GM19240 (cell line): Measurements from ENCODE around the gene ISCA1.

Source experiments
- DNase-seq: peaks from one replicate; pipeline ENCODE4 v3.0.0; 2011; ENCODE audit warnings: low spot score; ENCODE audit not compliant: insufficient read length

The ISCA1 gene

GRCh38 chr9:86230858-86231257 is 51.5 kb downstream of the ISCA1 start:
- no peak for DNase-seq

DNA sequence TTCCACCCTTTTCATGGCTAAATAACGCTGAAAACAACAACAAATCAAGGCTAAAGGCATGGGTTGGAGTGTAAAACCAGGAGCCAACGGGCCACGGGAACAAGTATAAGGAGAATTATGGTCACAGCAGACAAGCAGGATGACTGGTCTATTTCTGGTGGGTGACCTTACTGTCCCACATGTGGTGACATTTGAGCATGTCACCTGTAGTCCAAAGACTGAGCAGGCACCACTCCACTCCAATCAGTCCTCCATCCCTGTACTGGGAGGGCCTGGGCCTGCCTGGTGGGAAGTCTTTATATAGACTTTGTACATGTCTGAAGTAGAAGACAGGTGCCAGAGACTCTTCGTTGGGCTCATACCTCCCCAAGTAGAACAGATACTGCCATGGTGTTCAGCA is 59.7 kb downstream of the ISCA1 start:
- DNase-seq: no peak

DNA sequence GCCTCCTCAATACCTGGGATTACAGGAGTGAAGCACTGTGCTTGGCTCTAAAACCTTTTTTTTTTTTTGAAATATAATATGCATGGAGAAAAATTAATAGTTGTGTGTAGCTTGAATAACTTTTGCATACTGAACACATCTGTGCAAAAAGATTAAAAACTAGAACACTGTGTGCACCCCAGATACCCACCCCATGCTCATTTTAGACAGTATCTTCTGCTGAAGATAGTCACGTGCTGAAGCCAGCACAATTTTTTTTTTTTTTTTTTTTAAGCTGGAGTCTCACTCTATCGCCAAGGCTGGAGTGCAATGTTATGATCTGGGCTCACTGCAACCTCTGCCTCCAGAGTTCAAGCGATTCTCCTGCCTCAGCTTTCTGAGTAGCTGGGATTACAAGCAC is 62.7 kb downstream of the ISCA1 start:
- DNase-seq: no peak

DNA sequence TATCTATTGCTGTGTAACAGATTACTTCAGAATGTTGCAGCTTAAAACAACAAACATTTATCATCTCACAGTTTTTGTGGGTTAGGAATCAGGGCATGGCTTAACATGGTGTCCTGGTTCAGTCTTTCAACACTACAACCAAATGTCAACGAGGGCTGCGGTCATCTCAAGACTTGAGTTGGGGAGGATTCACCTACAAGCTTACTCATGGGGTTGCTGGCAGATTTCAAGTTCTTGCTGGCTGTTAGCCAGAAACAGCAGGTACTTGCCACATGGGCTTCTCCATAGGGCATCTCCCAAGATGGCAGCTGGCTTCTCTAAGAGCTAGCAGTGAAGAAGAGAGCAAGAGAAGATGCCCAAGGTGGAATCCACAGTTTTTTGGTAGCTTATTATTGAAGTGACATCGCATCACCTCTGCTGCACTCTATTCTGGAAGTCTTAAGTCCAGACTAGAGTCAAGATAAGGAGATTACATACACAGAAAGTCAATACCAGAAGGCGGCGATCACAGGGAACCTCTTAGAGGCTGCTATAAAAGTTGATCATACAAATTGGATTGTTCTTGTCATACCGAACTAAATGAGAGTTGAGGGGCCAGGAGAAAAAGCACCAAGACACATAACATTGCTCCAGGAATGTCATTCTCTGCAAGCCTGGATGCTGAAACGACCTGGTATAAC is 65.1 kb downstream of the ISCA1 start:
- no peak for DNase-seq
